ENCODE data around the gene SV2B.

The SV2B gene

DNA sequence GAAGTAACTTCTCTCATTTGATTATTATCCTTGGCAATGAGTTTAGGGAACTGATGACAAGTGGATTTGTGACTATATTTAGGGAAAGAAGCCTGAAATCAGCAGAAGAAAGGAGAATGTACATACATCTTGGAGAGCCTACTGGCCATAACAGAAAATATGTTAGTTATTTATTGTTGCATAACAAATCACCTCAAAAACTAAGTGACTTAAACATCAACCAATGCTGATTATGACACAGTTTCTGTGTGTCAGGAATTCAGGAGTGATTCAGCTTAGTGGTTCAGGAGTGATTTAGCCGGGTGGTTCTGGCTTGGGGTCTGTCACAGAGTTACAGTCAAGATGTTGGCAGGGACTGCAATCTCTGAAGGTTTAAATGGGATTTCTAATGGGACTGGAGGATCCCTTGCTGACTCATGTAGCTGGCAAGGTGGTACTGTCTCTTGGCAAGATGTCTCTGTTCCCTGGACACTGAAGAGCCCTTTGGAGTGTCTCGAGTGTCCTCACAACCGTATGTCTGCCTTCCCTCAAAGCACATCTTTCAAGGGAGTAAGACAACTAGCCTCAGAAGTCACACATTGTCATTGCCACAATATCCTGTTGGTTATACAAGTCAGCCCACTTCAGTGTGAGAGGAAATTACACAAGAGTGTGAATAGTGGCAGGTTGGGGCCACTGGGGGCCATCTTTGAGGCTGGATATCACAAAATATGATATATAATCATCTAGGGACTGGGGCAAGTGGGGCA lies 248.9 kb downstream of the SV2B start:
- in situ Hi-C loops (cut with HindIII; ENCODE audit: low sequenced_read_pairs), result no loop called here
